GM21619 (cell line): Measurements from ENCODE around the gene AIG1.
A peak's percentile ranks its signal among the peaks of the same experiment; 100 is the strongest.
"Not testable (repeated sequence)": the region's sequence is repeated elsewhere in the genome, so short reads cannot be mapped to it uniquely, and the experiment has no call there.

Experiments
- ATAC-seq: cut with Tn5 transposase; IDR thresholded peaks from one replicate; pipeline ENCODE4 v1.9.1; 2021; ENCODE audit not compliant: unreplicated experiment

AIG1 gene

GRCh38 chr6:143060806-143061596, at the start of gene AIG1:
TSS of gene AIG1 (plus strand) at chr6:143060889. CDS start at chr6:143060926, 37 bp downstream.
- ATAC-seq: peak; percentile 66

DNA sequence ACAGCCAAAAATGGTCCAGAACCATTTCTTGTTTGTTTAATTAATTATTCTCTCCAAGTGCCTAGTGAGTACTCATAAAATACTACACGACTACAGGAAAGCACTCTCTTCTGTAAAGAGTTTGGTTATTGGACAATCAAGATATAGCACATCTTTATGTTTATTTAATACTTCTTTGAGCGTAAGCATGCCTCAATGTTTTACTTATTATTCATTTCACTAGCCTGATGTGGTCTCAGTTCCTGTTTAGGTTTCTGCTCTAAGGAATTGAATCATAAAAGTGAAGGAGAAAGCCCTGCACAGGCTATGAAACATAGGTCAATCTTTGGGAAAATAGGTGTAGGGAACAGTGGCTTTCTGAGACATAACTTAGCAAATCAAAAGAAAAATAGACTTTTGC, 45.9 kb upstream of the AIG1 start:
- ATAC-seq: no peak

DNA sequence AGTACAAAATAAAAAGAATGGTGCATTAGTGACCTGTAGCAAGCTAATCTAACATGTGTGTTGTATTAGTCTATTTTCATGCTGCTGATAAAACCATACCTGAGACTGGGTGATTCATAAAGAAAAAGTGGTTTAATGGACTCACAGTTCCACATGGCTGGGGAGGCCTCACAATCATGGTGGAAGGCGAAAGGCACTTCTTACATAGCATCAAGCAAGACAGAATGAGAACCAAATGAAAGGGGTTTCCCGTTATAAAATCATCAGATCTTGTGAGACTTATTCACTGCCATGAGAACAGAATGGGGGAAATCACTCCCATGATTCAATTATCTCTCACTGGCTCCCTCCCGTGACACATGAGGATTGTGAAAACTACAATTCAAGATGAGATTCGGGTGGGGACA, 45.4 kb upstream of the AIG1 start:
- no peak for ATAC-seq

DNA sequence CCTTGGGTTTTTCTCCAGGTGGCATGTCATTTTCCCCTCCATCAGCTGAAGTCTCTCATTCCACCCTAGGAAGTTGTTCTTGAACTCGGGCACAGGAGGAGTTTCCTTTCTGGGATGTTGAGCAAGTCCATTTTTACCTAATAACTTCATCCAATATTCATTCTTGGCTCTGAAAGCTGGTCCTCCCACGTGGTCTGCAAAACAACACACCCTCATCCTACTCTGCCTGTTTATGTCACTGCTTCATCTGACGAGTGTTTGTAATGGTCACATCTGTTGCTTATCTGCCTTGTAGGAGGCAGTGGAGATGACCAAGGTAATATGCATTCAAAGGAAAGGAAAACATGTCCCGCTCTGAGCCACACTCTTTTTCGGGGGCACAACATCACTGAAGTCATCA, 41.7 kb upstream of the AIG1 start:
- ATAC-seq: no peak

- ATAC-seq: not testable (repeated sequence)
These were observed 39.8 kb upstream of the AIG1 start for GRCh38 chr6:143020862-143021261.

DNA sequence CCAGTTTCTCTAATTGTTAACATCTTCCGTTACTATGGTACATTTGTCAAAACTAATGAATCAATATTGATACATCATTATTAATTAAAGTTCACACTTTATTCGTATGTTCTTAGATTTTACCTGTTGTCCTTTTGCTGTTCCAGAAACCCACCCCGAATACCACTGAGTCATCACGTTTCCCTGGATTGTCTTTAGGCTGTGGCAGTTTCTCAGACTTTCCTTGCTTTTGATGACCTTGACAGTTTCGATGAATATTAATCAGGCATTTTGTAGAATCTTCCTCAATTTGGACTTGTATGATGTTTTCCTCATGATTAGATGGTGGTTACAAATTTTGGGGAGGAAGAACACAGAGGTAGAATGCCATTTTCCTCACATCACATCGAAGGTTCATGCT, 39.1 kb upstream of the AIG1 start:
- ATAC-seq: no peak

GRCh38 chr6:143022587-143022986, 38.1 kb upstream of the AIG1 start:
- no peak for ATAC-seq

DNA sequence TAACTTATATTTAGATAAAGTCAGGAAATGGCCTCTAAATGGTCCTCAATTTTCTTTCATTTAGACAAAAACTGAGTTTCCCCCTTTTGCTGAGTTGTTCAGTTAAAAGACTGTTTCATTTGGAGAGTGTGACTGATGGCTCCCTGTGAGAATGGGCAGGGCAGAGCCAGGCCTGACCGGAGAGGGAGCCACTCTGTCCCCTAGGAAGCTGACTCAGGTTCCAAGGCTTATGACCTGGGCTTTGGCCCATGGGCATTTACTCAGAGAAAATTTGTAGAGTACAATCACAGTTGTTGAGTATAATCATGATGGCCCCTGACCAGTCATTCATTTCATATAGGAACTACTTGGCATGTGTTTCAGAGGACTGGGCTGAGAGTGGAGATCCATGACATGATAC, 37.0 kb upstream of the AIG1 start:
- no peak for ATAC-seq

DNA sequence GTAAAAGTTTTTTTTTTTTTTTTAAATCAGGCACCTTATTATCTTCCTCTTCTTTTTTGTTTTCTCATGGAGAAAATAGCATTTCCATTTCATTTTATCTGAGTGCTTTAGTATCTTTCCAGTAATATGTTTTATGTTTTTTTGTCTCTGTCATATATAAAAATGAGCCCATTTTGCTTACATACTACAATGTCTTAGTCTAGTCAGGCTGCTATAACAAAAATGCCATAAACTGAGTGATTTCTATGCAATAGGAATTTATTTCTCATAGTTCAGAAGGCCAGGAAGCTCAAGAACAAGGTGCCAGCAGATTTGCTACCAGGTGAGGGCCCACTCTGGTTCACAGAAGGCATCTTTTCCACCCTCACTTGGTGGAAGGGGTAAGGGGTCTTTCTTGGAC, 35.7 kb upstream of the AIG1 start:
- ATAC-seq: no peak

DNA sequence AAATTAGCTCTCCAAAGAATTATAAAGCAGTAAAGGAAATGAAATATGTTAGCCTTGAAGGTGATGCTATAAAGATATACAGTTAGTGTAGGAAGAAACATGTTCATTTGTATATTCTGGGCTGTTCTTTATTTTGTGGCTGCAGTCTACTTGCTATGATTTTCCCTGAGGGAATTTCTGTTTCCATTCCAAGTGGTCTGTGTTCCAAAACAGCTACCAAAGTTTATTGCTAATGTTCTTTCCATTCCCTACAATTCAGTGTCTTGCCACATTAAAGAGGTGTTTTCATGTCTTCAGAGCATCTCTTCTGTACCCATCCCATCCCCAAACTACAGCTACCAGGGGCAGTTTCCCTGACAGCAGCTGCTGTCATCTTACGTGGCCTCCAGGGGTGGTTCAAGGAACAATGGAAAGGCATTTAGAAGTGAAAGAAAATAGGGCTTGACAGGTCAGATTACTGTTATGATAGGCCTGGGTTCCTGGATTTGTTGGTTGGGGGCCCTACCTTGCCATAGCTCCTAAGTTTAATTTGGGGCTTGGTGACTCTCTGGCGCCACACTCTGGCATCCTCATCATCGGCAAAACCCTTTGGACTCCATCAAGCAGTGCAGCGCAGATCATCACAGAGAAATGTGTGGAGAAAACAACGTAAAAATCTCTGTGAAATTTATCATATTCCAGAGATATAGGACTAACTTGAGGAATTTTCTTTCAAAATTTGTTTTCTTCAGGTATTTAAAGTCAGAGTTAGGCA, 33.8 kb upstream of the AIG1 start:
- ATAC-seq: peak; percentile 50

DNA sequence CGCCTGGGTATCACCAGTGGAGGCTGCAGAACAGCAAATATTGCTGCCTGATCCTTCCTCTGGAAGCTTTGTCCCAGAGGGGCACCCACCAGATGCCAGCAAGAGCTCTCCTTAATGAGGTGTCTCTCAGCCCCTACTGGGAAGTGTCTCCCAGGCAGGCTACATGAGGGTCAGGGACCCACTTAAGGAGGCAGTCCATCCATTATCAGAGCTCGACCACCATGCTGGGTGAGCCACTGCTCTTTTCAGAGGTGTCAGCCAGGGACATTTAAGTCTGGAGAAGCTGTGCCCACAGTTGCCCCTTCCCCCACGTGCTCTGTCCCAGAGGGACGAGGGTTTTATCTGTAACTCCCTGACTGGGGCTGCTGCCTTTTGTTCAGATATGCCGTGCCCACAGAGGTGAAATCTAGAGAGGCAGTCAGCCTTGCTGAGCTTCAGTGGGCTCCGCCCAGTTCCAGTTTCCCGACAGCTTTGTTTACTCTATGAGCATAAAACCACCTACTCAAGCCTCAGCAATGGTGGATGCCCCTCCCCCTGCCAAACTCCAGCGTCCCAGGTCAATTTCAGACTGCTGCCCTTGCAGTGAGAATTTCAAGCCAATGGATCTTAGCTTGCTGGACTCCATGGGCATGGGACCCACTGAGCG, 25.9 kb upstream of the AIG1 start:
- ATAC-seq: no peak

GRCh38 chr6:143037470-143037869, 23.2 kb upstream of the AIG1 start:
- no peak for ATAC-seq

DNA sequence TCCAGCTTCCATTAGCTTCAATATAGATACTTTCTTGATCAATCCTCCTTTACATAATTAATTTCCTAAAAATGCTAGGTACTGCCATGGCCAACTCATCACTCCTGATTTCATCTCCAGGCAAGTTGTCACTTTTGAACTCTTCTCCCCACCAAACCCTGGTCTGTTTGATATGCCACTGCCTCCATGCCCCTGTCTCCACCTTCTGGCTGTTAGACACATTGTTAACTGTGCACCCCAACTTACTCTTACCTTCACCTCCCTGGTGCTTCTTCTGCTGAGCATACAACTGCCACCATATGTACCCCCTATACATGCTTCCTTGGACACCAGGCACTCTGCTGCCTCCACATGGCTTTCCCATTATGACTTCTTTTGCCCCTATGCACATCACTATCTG, 21.9 kb upstream of the AIG1 start:
- ATAC-seq: peak; percentile 47

DNA sequence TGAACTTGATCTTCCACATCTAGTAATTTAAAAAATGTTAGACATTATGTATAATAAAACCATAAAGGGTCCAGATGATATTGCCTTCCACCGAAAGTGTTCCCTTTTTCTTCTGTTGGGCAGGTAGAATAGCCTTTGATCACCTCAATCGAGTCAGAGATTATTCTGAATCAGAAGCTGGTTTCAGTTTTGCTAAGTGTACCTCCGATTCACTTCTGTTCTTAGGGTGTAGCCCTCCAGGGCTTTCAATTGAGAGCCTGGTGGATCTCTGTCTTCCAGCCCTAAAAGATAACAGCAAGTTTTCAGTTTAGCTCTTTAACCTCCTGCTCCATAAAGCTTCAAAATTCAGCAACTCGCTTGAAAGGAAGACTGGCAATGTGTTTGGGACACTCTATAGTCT, 21.1 kb upstream of the AIG1 start:
- ATAC-seq: no peak

GRCh38 chr6:143040018-143040417, 20.7 kb upstream of the AIG1 start:
- ATAC-seq: no peak

GRCh38 chr6:143044345-143044744, 16.3 kb upstream of the AIG1 start:
- not testable (repeated sequence) for ATAC-seq

DNA sequence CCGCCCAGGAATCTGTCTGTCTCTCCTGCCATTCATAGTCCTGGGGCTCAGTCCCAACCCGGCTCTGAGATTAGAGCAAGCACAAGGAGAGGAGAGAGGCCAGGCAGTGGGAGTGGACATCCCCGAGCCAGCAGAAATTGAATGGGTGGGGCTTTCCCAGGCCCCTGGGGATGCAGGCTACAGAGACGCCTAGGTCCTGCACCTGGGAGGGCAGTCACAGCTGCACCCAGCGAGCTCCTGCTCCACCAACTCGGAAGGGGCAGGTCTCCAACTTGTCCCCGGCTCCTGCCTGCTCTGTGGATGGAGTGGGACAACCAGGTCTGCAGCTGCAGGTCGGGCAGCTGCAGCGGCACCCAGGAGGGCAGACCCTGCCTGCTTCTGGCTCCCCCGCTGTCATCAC, 11.1 kb upstream of the AIG1 start:
- ATAC-seq: no peak

GRCh38 chr6:143050509-143050908, 10.2 kb upstream of the AIG1 start:
- no peak for ATAC-seq

GRCh38 chr6:143052282-143052681, 8.4 kb upstream of the AIG1 start:
- ATAC-seq: no peak

GRCh38 chr6:143053856-143054255, 6.8 kb upstream of the AIG1 start:
- no peak for ATAC-seq

- ATAC-seq: no peak
These were observed 6.4 kb upstream of the AIG1 start for GRCh38 chr6:143054329-143054728.

DNA sequence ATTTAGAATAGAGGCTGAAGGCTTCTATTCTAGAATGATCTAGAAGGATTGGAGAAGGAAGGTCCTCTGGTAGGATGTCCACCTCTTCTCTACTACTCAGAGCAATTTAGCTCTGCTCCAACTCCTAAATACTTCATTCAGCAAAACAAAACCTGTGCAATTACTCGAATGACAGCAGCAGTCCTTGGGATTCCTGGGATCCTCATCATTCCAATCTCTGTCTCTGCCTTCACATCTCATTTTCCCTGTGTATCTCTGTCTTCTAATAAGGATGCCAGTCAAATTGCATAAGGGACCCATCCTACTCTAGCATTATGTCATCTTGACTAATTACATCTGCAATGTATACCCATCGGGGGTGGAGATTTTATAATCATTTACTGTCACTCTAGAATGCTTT, 5.5 kb upstream of the AIG1 start:
- no peak for ATAC-seq
